B cell (primary cell): Measurements from ENCODE around the gene ZNF630.

Source experiments
- CTCF ChIP-seq: fragments of 200-600 bp; IDR thresholded peaks from one replicate; pipeline ENCODE4 v1.8.0; 2022; ENCODE audit warnings: antibody characterized with exemption, mild to moderate bottlenecking
- EZH2 ChIP-seq: IDR thresholded peaks from 2 replicates; pipeline ENCODE4 v1.6.1; 2012; ENCODE audit warnings: borderline replicate concordance, low read depth, mild to moderate bottlenecking, moderate library complexity, low read length; ENCODE audit not compliant: insufficient read depth, poor library complexity, severe bottlenecking

GRCh38 chrX:48022738-48023137 is 48.7 kb downstream of the ZNF630 start:
- no peak for TF ChIP-seq CTCF
- TF ChIP-seq EZH2 = no peak
